ENCODE results near the gene MRPS6.

Gene MRPS6

DNA sequence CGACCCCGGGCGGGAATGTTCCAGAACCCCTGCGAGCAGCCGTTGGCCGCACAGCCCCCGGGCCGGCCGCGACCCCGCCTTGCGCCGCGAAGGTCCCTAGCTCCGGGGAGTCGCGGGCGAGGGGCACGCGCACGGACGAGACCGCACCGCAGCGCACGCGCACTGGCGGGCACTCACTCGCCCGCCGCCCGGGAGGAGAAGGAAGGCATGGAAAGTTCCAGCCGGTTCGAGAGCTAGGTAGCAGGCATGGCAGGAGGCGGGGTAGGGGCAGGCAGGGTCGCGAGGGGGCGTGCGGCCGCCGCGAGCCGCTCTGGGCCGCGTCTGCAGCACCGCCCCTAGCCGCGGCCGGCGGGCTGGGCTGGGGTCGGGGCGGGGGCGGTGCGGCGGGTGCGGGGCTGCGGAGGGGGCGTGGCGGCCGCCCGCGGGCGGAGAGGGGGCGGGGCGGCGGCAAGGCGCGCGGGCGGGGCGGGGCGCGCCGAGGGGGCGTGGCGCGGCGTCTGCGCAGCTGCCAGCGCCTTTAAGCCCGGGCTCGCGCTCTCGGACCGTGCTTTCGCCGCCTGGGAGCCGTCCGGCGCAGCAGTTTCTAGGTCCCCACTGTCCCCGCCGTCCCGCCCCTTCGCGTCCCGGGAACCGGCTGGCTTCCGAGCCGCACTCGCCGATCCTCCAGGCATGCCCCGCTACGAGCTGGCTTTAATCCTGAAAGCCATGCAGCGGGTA lies at the start of gene MRPS6, which contains the start of gene SLC5A3:
Gene MRPS6, plus strand, starts transcription at position 547 of the 717 bp plus-strand sequence. Its CDS starts 123 bp downstream, at position 670.
Gene SLC5A3, plus strand, starts transcription at position 547 of the 717 bp plus-strand sequence. CDS start 21,621 bp downstream, outside the sequence.
- peak; percentile 77 for DNase-seq

- no peak for DNase-seq
Observed at GRCh38 chr21:34023691-34024373, 49.5 kb upstream of the MRPS6 start.

DNA sequence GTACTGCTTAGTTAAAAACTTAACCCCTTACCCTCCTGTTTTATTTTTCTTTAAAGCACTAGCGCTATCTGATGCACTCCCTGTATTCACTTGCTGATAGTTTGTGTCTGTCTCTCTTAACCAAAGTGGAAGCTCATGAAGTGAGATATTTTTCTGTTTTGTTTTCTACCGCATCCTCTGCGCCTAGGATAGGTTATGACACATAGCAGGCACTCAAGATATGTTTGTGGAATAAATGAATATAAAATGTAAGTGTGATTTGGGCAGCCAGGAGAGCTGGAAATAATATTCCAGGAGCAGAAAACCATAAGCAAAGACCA lies 49.0 kb upstream of the MRPS6 start:
- DNase-seq: no peak

DNA sequence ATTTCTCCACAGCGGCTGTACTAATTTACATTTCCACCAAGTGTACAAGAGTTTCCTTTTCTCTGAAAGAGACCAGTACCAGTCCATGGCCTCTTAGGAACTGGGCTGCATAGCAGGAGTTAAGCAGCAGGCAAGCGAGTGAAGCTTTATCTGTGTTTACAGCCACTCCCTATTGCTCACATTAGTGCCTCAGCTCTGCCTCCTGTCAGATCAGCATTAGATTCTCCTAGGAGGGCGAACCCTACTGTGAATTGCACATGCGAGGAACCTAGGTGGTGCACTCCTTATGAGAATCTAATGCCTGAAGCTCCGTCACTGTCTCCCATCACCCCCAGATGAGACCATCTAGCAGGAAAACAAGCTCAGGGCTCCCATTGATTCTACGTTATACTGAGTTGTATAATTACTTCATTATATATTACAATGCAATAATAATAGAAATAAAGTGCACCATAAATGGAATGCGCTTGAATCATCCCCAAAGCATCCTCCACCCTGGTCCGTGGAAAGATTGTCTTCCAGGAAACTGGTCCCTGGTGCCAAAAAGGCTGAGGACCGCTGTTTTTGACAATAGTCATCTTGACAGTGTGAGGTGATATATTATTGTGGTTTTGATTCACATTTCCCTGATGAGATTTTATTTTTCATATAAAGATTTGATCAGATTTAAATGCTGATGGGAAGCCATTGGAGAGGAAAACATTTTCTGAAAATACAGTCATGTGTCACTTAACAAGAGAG lies 45.5 kb upstream of the MRPS6 start:
- no peak for DNase-seq

DNA sequence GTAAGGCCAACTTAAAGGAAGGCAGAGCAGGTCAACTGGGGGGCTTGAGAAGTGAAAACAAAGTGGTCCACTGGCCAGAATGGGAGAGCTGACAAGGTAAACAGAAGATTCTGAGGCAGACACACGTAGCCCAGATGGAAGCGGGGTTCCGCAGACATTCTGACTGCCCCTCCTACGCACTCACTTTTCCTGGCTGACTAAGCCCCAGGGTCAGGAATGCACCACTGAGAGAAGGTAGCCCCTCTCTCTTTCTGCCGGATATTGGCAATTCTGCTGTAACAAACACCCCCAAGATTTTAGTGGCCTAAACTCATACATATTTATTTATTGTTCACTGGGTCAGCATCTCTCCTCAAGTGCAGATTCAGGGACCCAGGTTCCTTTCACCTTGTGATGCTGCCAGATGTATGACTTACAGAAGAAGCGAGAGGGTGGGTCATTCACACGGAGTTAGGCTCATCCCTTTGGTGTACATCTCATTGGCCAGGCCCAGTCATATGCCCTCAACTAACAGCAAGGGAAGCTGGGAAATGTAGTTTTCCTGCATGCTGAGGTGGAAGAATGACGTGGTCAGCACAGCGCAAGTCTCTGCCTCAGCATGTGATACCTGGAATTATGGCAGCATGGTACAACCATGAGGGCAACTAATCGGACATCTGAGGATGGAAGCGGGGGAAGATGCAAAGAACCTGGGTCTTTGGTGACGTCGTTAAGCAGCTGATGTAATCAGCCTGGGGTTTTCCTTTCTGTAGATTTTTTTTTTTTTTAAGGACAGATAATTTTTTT lies 43.4 kb upstream of the MRPS6 start:
- peak; percentile 45 for DNase-seq

GRCh38 chr21:34031835-34032370 lies 41.5 kb upstream of the MRPS6 start:
- no peak for DNase-seq

- DNase-seq: no peak
Observed at GRCh38 chr21:34034369-34035014, 38.9 kb upstream of the MRPS6 start.

- no peak for DNase-seq
Observed at GRCh38 chr21:34035619-34036354, 37.6 kb upstream of the MRPS6 start.

DNA sequence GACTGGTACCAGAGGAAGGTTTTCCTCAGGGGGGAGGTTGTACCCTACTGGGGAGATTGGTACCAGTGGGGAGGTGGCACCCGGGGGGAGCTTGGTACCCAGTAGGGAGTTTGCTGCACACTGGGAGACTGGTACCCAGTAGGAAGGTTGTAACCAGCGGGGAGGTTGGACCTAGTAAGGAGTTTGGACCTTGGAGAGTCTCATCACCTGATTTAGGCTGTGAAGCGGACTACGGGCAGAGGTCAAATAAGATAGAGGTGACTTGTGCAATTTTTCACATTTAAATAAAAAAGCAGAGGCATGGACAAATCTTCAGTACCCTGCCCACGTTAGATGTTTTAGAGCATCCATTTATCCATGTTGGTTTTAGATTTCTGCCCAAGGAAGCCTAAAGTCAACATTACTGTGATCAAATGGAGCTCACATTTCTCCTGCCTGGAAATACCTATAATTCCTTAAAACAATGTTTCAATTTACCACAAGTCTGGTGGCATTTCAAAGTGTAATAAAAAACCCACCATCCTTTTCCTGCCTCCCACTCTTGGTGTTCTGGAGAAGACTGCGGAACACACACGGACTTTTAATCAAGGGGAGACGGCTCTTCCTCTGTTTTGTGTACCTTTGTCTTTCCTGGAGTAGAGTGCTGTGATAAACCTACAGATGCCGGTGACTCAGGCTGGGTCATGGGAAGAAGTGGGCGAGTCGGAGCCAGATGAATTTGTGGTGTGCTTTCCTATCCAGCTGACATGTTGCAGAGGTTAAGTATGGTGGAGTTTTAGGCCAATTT lies 36.2 kb upstream of the MRPS6 start:
- no peak for DNase-seq

DNA sequence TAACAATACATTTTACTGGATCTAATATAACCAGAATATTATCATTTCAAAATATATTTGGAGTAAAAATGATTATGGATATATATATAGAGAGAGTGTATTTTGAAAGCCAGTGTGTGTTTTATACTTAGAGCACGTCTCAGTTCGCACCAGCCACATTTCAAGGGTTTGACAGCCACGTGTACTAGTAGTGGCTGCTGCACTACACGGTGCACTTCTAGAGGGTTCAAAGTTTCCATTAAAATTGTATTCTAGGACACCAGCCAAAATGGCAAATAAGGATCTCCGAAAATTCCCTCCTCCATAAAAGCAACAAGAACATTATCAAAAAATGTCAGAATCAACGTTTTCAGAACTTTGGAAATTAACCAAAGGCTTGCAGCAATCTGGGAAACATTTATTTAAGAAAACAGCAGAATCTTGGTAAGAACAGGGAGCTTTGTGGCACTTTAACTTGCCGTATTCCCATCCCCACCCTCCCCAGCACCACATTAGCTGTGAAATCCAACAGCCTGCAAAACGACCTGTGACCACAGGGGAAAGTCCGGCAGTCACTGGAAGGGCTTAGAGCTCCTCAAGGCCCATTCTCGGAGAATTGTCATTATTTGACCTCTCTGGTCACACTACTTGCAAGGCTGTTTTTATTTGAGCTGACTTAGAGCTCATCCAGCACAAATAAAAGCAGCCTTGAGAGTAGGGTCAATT lies 33.5 kb upstream of the MRPS6 start:
- DNase-seq: no peak

GRCh38 chr21:34042735-34043134 lies 30.6 kb upstream of the MRPS6 start:
- no peak for DNase-seq

- no peak for DNase-seq
Observed at GRCh38 chr21:34043333-34043732, 30.0 kb upstream of the MRPS6 start.

DNA sequence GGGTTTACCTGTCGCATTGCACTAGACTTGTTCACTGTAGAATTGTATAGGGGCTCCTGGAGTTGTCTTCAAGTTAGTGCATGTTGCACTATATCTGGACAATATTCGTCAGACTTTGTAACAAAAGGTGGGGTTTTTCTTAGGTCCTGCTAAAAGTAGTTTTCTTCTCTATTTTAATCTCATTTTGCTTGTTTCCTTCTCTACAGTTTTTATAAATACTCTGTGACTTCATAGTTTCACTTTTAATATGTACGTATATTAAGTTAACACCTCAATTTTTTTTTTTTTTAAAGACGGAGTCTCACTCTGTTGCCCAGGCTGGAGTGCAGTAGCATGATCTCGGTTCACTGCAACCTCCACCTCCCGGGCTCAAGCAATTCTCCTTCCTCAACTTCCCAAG lies 26.5 kb upstream of the MRPS6 start:
- no peak for DNase-seq

GRCh38 chr21:34047835-34048234 lies 25.5 kb upstream of the MRPS6 start:
- no peak for DNase-seq

DNA sequence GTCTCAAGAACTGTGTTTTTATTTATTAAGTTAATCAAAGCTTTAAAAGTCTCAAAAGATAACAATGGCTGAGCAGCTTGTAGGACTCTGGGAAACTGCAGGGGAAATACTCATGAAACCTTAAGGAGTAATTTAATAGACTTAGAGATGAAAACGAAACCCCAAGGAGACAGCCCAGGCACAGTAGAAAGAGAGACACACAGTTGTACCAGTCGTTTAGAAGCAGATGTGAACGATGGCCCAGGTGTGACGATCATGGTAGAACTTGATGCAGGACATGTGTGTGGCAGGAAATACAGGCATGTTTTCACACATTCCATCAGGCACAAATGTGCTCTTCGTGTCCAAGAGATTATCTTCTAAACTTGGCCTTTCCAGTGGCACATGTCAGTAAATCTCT lies 21.2 kb upstream of the MRPS6 start:
- DNase-seq: no peak

DNA sequence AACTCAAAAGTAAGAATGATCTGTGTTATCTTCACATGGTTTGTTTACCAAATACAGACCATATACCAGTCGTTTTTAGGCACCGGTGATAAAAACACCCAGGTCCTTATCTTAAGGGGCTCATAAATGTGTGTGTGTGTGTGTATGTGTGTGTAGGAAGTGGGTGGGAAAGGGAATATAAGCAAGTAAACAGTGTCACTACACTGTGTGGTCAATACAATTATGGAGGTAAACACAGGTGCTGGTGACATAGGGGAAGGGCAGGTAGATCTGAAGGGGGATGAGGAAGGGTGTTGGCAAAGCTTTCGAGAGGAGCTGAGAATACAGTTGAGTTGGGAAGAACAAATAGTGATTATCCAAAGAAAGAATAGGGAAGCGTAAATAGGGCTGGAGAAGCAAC lies 19.1 kb upstream of the MRPS6 start:
- no peak for DNase-seq

GRCh38 chr21:34055615-34056014 lies 17.8 kb upstream of the MRPS6 start:
- no peak for DNase-seq

DNA sequence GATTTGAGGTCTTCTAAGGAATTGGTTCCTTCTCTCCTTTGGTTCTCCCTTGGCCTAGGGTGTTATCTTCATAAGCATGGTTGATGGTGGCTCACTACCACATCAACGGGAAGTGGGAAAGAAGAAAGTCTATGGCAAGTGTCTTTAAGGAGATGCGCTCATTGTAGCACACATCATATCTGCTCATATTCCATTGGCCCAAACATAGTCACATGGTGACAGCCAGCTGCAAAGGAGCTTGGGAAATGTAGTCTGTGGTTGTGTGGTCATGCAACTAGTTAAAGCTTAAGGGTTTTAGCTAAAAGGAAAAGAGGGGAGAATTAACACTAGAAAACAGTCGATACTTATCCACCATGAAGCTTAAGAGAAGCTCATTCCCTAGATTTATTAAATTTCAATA lies 11.4 kb upstream of the MRPS6 start:
- DNase-seq: no peak

DNA sequence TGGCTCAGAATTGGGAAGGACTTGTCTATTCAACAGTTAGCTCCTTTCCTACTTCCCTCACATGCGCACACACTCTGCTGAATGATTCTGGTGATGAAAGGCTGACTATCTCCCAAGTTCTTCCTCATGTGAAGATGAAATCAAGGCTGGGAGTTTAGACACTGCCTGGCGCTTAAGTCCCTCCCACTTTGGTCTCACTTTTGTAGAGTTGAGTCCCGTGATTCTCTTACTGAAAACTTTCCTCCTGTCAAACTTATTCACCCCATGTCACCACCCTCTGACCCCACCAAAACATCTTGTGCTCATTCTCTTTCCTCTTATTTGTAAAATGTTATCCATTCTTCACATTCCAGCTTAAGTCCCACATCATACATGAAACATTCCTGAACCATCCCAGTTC lies 8.4 kb upstream of the MRPS6 start:
- DNase-seq: no peak

DNA sequence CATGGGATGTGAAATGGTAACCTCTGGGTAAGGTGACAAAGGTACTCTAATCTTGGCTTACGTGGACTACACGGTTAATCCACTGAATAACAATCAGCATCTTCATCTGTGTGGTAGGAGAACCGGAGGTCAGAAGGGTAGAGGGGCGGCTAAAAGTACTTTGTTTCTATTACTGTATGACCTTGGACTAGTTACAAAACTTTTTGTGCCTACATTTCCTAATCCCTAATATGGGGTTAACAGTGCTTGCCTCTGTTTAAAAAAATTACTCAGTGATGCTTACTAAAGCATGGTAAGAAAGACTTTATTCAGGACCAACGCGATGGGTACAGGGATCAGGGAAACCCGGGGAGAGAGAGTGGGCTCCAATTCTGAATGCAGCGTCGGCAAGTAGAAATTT lies 1.7 kb upstream of the MRPS6 start:
- DNase-seq: no peak

Data from stimulated activated naive CD4-positive, alpha-beta T cell treated with Interleukin-2 at 50 U/mL for 16 hours (primary cell).